ENCODE data around the gene WNK2.
A peak's percentile ranks its signal among the peaks of the same experiment; 100 is the strongest.

Gene WNK2

DNA sequence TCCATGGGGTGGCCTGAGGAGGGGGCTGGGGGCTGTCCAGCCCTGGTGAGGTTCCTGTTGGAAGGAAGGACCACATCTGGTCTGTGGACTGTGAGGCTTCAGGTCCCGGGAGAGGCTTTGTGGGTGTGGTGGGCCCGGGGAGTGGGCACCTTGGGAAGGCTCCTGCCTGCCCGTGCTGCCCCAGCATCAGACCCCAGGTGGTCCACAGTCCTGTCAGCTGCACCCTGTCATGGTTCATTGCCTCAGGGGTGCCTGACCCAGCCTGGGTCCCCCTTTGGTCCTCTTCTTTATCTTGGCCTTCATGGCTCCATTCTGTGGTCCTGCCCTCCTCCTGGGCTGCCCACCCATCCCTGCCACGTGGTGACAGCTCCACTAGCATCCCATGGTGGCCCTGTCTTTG lies 36.7 kb downstream of the WNK2 start:
- no peak for DNase-seq

DNA sequence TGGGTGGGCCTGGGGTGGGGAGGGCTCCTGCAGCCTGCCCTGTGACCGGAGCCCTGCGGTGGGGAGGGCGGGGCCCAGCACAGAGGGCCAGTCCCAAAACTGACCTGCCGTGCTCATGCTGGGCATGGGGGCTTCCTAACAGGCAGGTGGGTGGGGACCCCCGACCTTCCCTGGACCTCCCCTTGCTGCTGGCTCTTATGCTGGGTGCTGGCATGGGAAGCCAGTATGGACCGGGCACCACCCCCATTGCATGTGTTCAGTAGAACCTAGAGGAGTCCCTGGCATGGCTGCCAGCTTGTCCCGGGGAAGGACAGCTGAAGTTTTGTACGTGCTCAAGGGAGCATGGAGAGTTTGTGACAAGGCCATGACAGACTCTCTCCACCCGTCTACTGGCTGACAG lies 37.1 kb downstream of the WNK2 start:
- no peak for DNase-seq

DNA sequence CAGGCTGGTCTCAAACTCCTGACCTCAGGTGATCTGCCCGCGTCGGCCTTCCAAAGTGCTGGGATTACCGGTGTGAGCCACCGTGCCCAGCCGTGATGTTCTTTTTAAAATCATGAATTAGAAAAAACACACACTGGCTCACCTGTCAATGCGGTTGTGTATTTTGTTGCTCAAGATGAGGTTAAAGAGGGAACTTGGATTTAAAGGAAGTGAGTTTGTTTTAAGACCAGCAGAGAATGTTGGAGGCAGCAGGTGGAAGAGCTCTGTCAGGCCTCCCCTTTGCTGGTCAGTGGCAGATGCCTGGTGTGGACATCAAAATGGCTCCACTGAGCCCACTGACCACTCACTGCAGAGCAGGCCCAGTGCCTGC lies 38.9 kb downstream of the WNK2 start:
- DNase-seq: no peak

DNA sequence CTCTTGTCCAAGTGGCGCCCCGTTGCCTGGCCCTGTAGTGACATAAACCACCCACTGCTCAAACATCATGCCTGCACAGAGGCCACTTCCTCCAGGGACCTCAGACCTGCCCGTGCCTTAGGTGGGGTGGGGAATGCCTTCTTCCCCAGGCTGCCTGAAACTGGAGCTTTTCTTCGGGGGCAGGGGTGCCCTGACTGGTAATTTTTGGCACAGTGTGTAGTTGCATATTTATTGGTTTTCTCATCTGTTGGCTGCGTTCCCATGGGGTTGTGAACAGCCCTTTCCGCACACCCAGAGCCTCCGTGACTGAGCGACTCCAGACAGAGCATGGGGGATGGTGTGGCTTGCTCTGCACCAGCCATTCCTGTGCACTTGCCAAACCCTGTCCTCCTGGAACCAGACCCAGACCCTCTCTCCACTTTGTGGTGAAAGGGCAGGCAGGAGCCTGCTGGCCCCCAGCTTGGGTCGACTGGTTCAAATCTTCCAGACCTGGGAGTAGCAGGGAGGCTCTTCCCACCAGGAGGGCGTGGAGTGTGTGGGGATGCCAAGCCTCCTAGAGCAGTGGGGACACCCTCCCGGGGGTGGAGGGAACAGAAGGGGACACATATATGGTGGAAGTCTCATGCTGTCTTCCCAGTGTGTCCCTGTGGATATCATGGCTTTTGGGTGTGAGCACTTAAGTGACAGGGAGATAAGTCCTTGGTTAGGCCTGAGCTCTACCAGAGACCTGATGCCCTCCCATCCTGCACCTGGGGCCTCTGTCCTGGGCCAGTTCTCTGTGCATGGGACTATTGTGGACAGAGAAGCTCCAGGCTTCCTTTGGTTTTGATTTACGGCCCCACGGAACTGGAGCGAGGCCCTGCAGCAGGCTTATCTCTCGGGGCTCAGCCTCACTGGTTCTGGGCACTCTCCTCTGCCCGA lies 39.6 kb downstream of the WNK2 start:
- peak; percentile 43 for DNase-seq

DNA sequence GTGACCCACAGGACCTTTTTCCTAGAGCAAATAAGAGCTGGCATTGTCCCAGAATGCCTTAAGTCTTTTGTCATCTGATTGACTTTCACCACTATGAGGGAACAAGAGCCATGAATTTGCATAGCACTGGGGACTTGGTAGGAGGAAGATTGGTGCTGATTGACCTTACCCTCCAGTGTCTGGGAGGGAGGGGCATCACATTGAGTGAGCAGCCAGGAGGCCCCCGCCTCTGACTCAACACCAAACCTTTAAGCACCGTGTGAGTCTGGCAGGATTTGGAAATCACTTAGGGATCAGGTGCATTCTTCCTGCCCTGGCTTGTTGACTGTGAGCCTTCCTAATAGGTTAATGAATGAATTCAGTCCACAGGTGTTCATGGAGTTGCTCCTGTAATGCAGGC lies 40.7 kb downstream of the WNK2 start:
- DNase-seq: no peak

DNA sequence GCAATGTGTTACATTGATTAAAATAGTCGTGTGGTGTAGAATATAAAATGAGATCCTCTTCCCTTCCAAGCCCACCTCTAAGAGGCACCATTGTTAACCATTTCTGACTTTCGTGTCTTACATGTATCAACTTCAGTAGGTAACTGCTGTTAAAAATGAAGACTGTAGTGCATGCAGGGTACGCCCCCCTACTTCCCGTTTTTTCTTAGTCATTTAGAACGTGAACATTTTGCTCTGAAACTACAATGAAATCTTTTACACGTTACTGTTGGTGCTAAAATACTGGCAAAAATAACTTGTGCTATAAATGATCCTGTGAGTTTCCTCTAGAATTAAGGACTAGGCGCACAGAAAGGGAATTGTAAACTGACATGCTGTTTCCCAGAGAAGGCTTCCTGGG lies 41.5 kb downstream of the WNK2 start:
- DNase-seq: no peak

DNA sequence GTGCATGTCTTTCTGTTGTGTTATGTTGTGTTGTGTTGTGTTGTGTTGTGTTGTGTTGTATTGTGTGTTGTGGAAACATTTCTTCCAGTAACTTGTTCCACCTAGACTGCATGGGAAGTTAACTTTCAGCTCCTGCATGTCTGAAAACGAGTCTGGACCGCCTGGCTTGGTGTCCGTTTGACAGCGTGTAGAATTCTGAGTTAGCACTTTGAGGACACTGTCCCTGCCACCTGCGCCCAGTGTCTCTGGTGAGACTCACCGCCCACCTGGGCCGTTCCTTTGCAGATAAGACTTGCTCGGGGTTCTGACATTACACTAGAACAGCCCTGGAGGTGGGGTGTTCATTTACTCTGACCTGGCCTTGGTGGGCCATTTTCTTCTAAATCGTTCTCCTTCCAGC lies 42.0 kb downstream of the WNK2 start:
- no peak for DNase-seq

DNA sequence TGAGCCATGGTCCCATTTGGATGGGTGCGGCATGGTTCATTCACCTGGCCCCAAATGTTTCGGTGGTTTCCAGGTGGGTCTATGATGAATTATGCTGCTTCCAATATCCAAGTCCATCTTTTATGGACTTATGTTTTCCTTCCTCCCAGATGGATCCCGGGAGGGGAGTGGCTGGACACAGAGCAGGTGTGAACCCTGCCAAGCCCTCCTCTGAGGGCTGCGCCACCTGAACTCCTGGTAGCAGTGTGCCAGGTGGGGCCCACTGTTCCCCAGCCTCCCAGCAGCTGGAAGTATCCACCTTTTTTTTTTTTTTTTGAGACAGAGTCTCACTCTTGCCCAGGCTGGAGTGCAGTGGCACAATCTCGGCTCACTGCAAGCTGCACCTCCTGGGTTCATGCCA lies 42.9 kb downstream of the WNK2 start:
- DNase-seq: no peak

DNA sequence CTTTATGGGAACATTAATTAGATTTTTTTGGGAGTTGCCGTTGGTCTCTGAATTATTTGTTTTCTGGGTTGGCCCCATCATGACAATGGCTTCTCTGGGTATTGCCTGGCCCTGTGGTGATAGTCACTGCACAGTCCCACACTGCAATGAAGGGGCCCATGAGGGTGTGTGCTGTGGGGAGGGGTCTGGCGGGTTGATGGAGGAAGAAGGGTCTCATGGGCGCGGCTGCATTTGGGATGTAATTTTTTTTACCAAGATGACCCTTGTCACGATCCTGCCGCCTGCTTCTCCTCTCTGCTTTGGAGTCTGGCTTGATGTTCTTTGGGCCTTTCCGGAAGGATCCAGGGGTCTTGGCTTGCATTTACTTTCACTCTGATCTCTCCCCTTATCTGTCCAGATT lies 44.1 kb downstream of the WNK2 start:
- DNase-seq: no peak

DNA sequence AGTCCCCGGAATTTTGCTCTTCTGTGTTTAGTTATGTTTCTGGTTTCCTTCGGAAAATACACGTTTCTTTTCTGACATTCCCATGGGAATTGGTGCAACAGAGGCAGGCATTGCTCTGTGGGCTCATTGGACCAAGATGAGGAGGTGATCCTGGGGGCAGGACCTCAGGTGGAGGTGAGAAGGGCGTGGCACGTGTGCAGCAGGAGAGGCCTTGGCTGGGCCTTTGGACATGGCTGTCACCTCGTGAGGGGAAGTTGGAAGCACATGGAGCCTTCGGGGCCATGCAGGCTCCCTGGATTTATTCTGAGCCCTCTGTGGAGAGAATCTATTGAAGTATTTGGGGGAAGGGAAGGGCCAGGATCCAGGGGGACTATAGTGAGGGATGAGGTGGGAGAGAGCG lies 44.5 kb downstream of the WNK2 start:
- no peak for DNase-seq

DNA sequence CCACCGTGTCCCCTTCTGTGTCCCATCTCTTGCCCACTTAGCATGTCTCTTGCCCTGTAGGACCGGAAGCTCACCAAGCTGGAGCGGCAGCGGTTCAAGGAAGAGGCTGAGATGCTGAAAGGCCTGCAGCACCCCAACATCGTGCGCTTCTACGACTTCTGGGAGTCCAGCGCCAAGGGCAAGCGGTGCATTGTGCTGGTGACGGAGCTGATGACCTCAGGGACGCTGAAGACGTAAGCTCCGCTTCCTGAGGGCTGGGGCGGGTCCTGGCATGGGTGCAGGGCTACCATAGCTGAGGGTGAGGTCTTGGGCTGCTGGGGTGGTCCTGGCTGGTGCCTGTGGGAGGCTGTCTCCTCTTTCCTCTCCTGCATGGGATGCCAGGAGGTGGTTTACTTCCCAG lies 45.7 kb downstream of the WNK2 start:
- no peak for DNase-seq

DNA sequence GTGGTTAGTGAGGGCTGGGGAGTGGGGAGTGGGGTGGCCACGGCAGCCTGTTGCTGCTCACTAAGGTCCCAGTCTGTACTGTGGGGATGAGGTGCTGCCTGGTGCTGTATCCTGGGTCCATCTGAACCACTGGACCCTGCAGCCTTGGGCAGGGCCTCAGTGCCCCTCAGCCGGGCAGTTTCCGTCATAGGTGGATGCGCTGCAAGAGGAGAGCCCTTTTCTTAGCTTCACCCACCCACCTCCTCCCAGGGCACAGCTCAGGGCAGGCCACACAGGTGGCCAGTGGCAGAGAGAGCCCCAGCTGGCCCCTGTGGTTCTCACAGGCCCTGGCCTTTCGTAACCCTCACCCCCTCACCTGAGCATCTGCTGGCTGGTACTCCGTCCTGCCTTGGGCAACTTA lies 46.2 kb downstream of the WNK2 start:
- no peak for DNase-seq

DNA sequence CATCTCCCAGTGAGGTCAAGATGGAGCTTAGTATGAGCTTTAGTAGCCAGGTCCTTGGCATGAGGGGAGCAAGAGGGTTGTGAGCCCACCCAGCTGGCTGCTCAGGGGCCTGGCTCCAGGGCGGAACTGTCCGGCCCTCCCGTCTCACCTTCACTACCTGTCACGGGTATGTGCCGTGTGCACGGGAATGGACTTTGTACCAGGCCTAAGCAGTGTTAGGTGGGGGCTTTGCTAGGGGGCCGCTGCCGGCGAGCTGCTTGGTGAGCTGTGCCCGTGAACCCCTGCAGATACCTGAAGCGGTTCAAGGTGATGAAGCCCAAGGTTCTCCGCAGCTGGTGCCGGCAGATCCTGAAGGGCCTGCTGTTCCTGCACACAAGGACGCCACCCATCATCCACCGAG lies 46.7 kb downstream of the WNK2 start:
- no peak for DNase-seq

DNA sequence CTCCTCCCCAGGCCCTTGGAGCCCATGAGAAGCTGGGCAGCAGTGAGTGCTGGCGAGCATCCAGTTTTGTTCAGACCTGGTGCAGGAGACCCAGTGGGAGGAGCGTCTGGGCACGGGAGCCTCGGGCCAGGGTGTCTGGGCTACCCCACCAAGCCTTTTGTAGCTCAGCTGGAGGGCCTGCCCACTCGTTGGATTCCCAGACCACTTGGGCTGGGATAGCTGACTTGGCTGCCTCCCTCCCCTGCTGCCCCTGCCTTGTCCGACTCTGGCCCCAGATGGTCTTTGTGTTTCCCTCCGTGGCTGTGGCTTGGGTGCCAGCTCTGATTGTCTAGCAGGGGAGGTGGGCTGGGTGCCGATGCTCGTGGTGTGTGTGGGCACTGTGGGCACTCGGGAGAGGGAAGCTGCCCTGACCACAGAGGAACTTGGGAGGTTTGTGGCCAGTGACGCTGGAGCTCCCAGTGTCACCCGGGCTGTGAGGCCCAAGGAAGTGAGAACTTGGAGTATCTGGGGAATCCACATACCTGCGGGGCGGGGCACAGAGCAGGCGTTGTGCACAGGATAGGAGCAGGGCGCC lies 47.3 kb downstream of the WNK2 start:
- no peak for DNase-seq

DNA sequence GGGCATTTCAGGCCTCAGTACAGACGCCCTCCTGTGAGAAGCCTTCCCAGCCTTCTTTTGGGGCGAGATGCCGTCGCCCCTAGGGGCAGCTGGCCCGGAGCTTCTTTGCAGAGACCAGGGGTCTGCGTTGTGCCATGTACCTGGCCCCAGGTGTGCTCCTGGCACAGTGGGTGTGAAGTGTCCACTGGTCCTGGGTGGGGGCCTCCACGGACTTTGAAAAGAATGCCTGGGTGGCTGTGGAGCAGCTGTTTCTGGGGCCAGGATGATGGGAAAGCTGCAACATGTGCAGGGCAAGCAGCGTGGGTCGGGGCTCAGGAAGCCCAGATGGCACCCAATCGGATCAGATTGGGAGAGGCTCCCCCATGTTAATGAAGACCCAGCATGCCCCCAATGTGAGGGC lies 47.8 kb downstream of the WNK2 start:
- DNase-seq: no peak

DNA sequence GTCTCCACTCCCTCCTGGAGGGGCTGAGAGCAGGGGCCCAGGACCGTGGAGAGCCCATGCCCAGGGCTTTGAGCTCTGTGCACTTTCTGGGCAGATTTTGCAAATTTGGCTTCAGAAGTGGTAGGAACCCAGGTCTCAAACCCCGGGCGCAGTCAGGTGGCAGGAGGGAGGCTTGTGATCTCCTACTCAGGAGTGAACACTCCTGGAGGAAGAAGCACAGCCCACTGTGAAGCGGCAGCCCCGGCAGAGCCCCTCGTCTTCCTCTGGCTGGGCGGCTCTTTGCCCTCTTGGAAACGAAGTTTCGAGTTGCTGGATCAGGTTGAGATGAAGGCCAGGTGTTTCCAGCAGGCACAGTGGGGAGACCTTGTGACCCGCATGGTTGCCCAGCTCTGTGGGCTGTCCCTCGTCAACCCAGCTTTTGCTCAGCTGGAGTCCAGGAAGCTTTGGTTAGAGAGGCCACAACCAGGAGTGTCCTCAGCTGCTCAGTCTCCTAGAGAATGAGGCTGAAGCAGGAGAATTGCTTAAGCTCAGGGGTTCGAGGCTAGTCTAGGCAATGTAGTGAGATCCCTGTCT lies 48.5 kb downstream of the WNK2 start:
- no peak for DNase-seq

DNA sequence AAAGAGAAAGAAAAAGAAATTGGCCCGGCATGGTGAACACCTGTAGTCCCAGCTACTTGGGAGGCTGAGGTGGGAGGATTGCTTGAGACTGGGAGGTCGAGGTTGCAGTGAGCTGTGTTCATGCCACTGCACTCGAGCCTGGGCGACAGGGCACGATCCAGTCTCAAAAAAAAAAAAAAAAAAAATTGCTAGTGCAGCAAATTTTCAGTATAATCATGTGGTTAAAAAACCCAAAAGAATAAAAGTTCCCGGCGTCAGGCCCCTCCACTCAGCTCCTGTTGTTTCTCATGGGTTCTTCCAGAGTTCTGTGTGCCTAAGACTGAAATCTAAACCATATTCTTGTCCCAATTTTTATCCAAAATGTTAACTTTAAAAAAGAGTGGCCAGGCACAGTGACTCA lies 49.1 kb downstream of the WNK2 start:
- no peak for DNase-seq

DNA sequence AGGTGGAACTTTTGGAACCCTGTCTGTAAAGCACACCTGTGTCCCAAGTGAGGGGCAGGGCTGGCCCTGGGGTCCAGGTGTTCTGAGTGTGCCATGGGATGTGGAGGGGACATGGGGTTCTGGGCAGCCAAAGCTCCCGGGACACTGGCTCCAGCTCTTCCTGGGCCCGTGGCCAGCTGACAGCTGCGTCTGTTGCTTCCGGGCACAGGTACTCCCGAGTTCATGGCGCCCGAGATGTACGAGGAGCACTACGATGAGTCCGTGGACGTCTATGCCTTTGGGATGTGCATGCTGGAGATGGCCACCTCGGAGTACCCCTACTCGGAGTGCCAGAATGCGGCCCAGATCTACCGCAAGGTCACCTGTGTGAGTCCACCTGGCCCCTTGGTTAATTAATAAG lies 50.7 kb downstream of the WNK2 start:
- DNase-seq: no peak

DNA sequence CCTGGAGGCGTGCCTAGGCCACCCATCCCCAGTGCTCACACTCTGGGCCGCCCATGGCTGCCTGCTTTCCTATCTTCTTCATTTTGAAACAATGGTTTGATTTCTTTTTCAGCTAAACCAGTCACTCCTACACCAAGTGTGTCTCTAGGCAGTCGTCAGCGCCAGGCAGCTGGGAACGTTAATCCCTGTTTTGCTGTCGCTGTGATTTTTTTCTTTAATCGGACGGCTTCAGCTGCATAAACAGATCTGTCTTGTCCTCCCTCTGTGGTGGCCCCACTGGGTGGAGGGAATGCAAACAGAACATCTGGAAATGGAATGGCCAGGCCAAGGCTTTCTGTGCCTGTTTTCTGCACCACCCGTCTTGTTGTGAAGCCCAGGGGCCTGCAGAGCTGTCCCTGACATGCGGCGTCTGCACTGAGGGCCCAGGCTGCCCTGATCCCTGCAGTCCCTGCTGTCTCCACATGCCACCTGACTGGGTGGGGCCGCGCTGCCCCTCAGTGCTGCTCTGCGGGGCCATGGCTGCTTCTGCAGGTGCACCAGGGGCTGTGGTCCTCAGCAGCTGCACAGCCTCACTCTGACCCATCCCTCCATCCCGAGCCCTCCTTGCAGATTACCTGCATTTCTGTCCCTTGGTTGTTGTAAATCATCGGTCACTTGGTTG lies 51.5 kb downstream of the WNK2 start:
- DNase-seq: no peak

DNA sequence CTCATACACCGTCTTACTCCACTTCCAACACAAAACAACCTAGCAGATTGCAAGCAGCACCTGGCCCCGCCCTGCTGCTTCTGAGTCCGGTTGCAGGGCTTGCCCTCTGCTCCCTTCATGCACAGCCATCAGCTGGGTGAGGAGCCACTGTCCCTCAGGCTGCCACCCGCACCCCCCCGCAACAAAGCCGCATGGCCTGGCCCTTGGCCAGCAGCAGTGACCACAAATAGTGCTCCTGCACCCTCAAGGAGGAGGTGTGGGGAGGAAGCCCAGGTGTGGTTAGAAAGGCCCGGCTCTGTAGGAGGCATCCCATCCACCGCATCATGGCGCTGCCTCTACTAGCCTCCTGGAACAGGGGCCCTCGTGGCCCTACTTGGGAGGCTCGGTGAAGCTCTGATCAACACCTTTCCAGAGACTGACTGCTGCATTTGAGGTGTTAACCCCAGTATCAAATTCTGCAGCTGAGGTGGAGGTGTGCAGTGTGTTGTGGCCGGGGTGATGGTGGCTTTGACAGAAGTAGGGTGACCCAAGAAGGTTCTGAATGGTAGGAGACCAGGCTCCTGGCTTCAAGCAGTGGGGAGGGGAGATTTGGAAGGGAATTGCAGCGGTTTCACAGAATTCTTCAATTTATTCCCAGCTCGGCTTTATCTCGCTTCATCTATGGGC lies 52.7 kb downstream of the WNK2 start:
- DNase-seq: no peak

DNA sequence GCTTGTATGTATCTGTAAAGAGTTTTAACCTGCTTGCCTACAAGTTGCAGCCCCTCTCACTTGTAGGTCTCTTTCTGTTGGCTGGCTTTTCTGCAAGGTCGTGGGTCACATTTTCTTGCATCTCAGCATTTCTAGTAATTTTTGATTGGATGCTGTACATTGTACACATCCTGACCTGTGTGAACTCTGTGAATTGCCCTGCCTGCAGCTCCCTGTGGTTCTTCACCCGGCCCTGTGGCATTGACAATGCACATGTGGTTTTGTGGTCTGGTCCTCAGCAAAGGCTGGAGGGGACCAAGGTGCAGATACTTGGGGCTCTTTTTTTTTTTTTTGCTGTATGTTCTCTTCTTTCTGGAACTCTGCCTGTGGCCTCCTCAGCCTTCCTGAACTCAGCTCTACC lies 53.6 kb downstream of the WNK2 start:
- no peak for DNase-seq

DNA sequence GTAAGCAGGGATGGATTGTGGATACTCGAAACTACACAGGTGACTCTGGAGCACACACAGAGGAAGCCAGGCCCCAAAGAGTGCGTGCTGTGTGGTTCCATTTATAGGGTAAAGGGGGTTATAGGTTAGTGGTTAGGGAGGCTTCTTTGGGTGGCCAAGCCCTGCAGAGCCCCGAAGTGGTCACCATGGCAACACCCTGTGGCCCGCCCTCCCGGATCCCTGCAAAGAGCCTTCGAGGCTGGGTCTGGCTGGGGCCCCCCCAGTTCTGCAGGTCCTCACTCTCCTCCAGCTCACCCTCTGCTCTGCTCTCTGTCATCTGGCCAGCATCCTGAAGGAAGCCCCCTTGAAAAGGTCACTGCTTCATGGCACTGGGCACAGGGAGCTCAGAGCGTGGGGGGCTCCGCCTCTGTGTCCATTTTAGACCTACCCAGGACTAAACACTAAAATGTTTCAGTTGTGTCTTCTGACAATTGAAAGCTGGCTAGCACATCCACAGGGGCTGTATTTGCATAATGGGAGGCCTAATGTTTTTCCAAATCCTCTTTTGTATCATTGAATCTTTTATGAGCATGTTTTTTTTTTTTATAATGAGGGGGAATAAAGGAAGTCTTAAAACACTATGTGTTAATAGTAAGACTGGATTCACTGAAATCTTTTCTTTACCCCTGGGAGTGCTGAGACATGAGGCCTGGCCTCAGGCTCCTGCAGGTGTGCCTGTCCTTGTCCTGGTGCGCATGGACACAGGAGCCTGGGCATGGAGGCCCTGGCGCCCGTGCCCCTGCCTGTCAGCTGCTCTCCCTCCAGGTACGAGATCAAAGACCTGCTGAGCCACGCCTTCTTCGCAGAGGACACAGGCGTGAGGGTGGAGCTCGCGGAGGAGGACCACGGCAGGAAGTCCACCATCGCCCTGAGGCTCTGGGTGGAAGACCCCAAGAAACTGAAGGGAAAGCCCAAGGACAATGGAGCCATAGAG lies 55.3 kb downstream of the WNK2 start:
- DNase-seq: no peak
